ENCODE results near the gene HCN2.
"Not testable (repeated sequence)": the region's sequence is repeated elsewhere in the genome, so short reads cannot be mapped to it uniquely, and the experiment has no call there.

Gene HCN2

GRCh38 chr19:572140-572742 is 17.4 kb upstream of the HCN2 start, which contains the start of gene BSG:
TSS of gene BSG (plus strand) at chr19:572596. CDS start at chr19:572635, 39 bp downstream.
- peak; percentile 99 for DNase-seq

GRCh38 chr19:572743-573518 is 16.8 kb upstream of the HCN2 start:
- peak; percentile 53 for DNase-seq

- no peak for DNase-seq
Measured at GRCh38 chr19:573519-573825, 16.2 kb upstream of the HCN2 start.

- DNase-seq = no peak
Measured at GRCh38 chr19:574658-575526, 14.8 kb upstream of the HCN2 start.

GRCh38 chr19:575527-576506 is 13.9 kb upstream of the HCN2 start:
- DNase-seq = peak; percentile 27

- no peak for DNase-seq
Measured at GRCh38 chr19:576768-577438, 12.8 kb upstream of the HCN2 start.

- no peak for DNase-seq
Measured at GRCh38 chr19:577439-578392, 12.0 kb upstream of the HCN2 start.

GRCh38 chr19:579111-579841 is 10.4 kb upstream of the HCN2 start:
- no peak for DNase-seq

GRCh38 chr19:579842-580155 is 9.9 kb upstream of the HCN2 start:
- no peak for DNase-seq

- DNase-seq = no peak
Measured at GRCh38 chr19:580274-580835, 9.3 kb upstream of the HCN2 start.

- no peak for DNase-seq
Measured at GRCh38 chr19:581399-582111, 8.1 kb upstream of the HCN2 start.

- peak; percentile 42 for DNase-seq
Measured at GRCh38 chr19:582497-583197, 7.0 kb upstream of the HCN2 start.

- DNase-seq = no peak
Measured at GRCh38 chr19:583198-583967, 6.3 kb upstream of the HCN2 start.

GRCh38 chr19:583968-584239 is 5.8 kb upstream of the HCN2 start:
- no peak for DNase-seq

GRCh38 chr19:584240-585001 is 5.3 kb upstream of the HCN2 start:
- no peak for DNase-seq

GRCh38 chr19:585146-585545 is 4.5 kb upstream of the HCN2 start:
- not testable (repeated sequence) for DNase-seq

- DNase-seq = no peak
Measured at GRCh38 chr19:585551-586110, 4.0 kb upstream of the HCN2 start.
